ENCODE measurements around the gene DTD1.

- TF ChIP-seq, protein P1, sequence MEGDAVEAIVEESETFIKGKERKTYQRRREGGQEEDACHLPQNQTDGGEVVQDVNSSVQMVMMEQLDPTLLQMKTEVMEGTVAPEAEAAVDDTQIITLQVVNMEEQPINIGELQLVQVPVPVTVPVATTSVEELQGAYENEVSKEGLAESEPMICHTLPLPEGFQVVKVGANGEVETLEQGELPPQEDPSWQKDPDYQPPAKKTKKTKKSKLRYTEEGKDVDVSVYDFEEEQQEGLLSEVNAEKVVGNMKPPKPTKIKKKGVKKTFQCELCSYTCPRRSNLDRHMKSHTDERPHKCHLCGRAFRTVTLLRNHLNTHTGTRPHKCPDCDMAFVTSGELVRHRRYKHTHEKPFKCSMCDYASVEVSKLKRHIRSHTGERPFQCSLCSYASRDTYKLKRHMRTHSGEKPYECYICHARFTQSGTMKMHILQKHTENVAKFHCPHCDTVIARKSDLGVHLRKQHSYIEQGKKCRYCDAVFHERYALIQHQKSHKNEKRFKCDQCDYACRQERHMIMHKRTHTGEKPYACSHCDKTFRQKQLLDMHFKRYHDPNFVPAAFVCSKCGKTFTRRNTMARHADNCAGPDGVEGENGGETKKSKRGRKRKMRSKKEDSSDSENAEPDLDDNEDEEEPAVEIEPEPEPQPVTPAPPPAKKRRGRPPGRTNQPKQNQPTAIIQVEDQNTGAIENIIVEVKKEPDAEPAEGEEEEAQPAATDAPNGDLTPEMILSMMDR (IDR thresholded peaks at IDR 0.05; ENCODE audit: low read depth, low read length): no peak
- no peak for TF ChIP-seq MYC (IDR thresholded peaks at IDR 0.05; ENCODE audit: low read depth, low read length)
- no peak for TF ChIP-seq POLR2A (IDR thresholded peaks at IDR 0.05; ENCODE audit: extremely low read depth, insufficient read length)
- TF ChIP-seq, protein P2, sequence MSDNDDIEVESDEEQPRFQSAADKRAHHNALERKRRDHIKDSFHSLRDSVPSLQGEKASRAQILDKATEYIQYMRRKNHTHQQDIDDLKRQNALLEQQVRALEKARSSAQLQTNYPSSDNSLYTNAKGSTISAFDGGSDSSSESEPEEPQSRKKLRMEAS (IDR thresholded peaks at IDR 0.05; ENCODE audit: low read depth, low read length): no peak
Observed at GRCh38 chr20:18731940-18732339, 144.1 kb downstream of the DTD1 start.
